Activated CD4-positive, alpha-beta T cell treated with anti-CD3 and anti-CD28 coated beads for 36 hours (primary cell): ENCODE data around the gene CLK4. TPM values are rescaled to one million over a fixed set of nuclear protein-coding genes. Genes with fewer than 3 reads are reported as not detected.

ENCODE experiments used
- ATAC-seq: fragments of 200-7000 bp; cut with Tn5 transposase; one replicate; pipeline ENCODE4 v1.10.0; 2021; ENCODE audit warnings: mild to moderate bottlenecking, moderate library complexity
- CTCF ChIA-PET: fragments of 350-600 bp; sonication (Branson Sonifier 250); formaldehyde crosslinking; loops from one replicate; lab custom pipeline; 2021; ENCODE audit warnings: antibody characterized with exemption; lab: Charles Lee
- POLR2A ChIA-PET: fragments of 350-600 bp; sonication (Branson Sonifier 250); formaldehyde crosslinking; loops from one replicate; lab custom pipeline; 2021; ENCODE audit warnings: antibody characterized with exemption, inconsistent platforms; lab: Charles Lee
- DNase-seq: peaks from one replicate; pipeline ENCODE4 v3.0.0-alpha.2; 2020
- H3K27ac Mint-ChIP-seq: one replicate; pipeline ENCODE4 v1.8.0; 2021; ENCODE audit warnings: mixed read lengths
- H3K27me3 Mint-ChIP-seq: one replicate; pipeline ENCODE4 v1.8.0; 2021; ENCODE audit warnings: mixed read lengths
- H3K36me3 Mint-ChIP-seq: one replicate; pipeline ENCODE4 v1.8.0; 2021; ENCODE audit warnings: low read depth, mixed read lengths
- H3K4me1 Mint-ChIP-seq: one replicate; pipeline ENCODE4 v1.8.0; 2021; ENCODE audit warnings: mixed read lengths
- H3K4me3 Mint-ChIP-seq: one replicate; pipeline ENCODE4 v1.8.0; 2021; ENCODE audit warnings: mild to moderate bottlenecking, moderate library complexity, mixed read lengths
- H3K9me3 Mint-ChIP-seq: one replicate; pipeline ENCODE4 v1.8.0; 2021; ENCODE audit warnings: low read depth, mixed read lengths
- intact Hi-C, 2 experiments: fragments of 100-400 bp; cut with DNase I in 1 of 2; cut with micrococcal nuclease in 1 of 2; formaldehyde crosslinking; loops; one replicate each; pipeline versions ENCODE4 v1.14.2 to v1.15.1; 2022 to 2024; cut with DNase I, micrococcal nuclease
- total RNA-seq, 2 experiments: library from RNA; stranded (reverse); gene quantifications; one replicate each; pipeline ENCODE4 v1.2.3, GENCODE V29; 2021

The CLK4 gene
- total RNA-seq, 2 experiments from 2014 or later, result 21.2 to 22.6 TPM

- no peak overlapping the region for H3K4me3 Mint-ChIP-seq
- DNase-seq (no peak), ATAC-seq (no peak)
- no peaks in the 10 kb centered on the region for H3K36me3 Mint-ChIP-seq
- ChIA-PET CTCF (no interaction called here), POLR2A (no interaction called here)
- H3K4me1 Mint-ChIP-seq, result no peaks in the 10 kb centered on the region
- intact Hi-C loops, result no loop called here
- H3K27me3 Mint-ChIP-seq, result peaks cover 22% of the 10 kb centered on the region
- H3K27ac Mint-ChIP-seq, result no peak overlapping the region
- H3K9me3 Mint-ChIP-seq, result no peaks in the 10 kb centered on the region
Measured at GRCh38 chr5:178564811-178565550, 61.9 kb downstream of the CLK4 start.

- ChIA-PET POLR2A (no interaction called here), CTCF (no interaction called here)
- Mint-ChIP-seq H3K4me1 (no peaks in the 10 kb centered on the region), H3K4me3 (no peak overlapping the region), H3K36me3 (no peaks in the 10 kb centered on the region), H3K27me3 (peaks cover 23% of the 10 kb centered on the region), H3K27ac (no peak overlapping the region), H3K9me3 (no peaks in the 10 kb centered on the region)
- DNase-seq, result no peak
- no peak for ATAC-seq
- intact Hi-C loops, result no loop called here
Measured at GRCh38 chr5:178564397-178564796, 62.5 kb downstream of the CLK4 start.

DNA sequence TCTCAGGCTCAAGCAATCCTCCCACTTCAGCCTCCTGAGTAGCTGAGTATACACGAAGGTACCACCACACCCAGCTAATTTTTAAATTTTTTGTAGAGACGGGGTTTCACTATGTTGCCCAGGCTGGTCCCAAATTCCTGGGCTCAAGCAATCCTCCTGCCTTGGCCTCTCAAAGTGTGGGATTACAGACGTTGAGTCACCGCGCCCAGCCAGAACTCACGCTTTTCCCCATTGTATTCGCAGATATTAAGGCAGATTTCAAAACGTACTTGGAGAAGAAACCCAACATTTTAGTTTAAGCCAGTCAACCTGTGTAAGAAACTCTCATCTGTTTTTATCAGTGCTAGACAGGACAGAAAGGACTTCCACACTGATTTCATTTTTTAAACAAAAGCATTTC, 63.2 kb downstream of the CLK4 start:
- DNase-seq (no peak), ATAC-seq (no peak)
- intact Hi-C loops, result no loop called here
- Mint-ChIP-seq H3K27me3 (peaks cover 24% of the 10 kb centered on the region), H3K27ac (no peak overlapping the region), H3K4me3 (no peak overlapping the region), H3K9me3 (no peaks in the 10 kb centered on the region), H3K4me1 (no peaks in the 10 kb centered on the region), H3K36me3 (no peaks in the 10 kb centered on the region)
- CTCF ChIA-PET, result no interaction called here
- POLR2A ChIA-PET, result interaction anchor here (0.6 kb wide), 1 partner anchor 245 kb away, joined by 4 read pairs; no protein-coding TSS in a partner anchor

- Mint-ChIP-seq H3K4me3 (no peak overlapping the region), H3K27ac (no peak overlapping the region), H3K27me3 (peaks cover 26% of the 10 kb centered on the region), H3K36me3 (no peaks in the 10 kb centered on the region), H3K4me1 (no peaks in the 10 kb centered on the region), H3K9me3 (no peaks in the 10 kb centered on the region)
- DNase-seq (no peak), ATAC-seq (no peak)
- intact Hi-C loops, result no loop called here
- ChIA-PET CTCF (interaction anchor here (0.7 kb wide), 1 partner anchor 71 kb away, joined by 3 read pairs; no protein-coding TSS in a partner anchor), POLR2A (no interaction called here)
Measured at GRCh38 chr5:178561746-178562264, 65.0 kb downstream of the CLK4 start.

GRCh38 chr5:178560911-178561310, 65.9 kb downstream of the CLK4 start:
- Mint-ChIP-seq H3K36me3 (no peaks in the 10 kb centered on the region), H3K9me3 (no peaks in the 10 kb centered on the region), H3K27ac (no peak overlapping the region), H3K27me3 (peaks cover 26% of the 10 kb centered on the region), H3K4me1 (no peaks in the 10 kb centered on the region), H3K4me3 (no peak overlapping the region)
- no peak for ATAC-seq
- POLR2A ChIA-PET, result no interaction called here
- CTCF ChIA-PET, result no interaction called here
- DNase-seq, result no peak
- intact Hi-C loops, result no loop called here

GRCh38 chr5:178557416-178557815, 69.4 kb downstream of the CLK4 start:
- no peaks in the 10 kb centered on the region for H3K4me1 Mint-ChIP-seq

DNA sequence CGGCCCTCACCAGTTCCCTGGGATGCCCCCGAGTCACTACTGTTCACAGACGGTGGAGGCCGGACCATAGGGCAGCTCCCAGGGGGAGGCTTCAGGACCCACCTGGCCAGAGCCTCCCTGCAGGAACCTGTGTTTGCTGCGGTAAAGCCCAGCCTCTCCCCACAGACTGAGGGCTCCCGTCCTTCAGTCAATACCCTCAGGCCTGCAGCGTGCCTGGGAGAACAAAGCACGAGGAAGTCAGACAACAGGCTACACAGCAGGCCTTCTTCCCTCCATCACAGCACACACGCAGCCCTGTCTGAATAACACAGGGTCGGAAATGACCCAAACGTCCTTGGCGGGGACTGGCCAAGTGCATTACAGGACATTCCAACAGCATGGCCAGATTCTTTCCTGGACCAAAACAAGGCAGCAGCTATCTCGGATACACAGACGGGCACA, 71.1 kb downstream of the CLK4 start:
- H3K27me3 Mint-ChIP-seq, result peaks cover 6% of the 10 kb centered on the region
- intact Hi-C loops, result no loop called here
- no peaks in the 10 kb centered on the region for H3K9me3 Mint-ChIP-seq
- H3K36me3 Mint-ChIP-seq, result no peaks in the 10 kb centered on the region
- ChIA-PET POLR2A (no interaction called here), CTCF (interaction anchor here (1.1 kb wide), 1 partner anchor 95 kb away, joined by 3 read pairs; no protein-coding TSS in a partner anchor)
- no peaks in the 10 kb centered on the region for H3K4me1 Mint-ChIP-seq
- no peak for DNase-seq
- H3K27ac Mint-ChIP-seq, result no peak overlapping the region
- ATAC-seq, result no peak
- H3K4me3 Mint-ChIP-seq, result no peak overlapping the region

More at GRCh38 chr5:178557416-178557815, 69.4 kb downstream of the CLK4 start:
- CTCF ChIA-PET, result no interaction called here
- ATAC-seq (no peak), DNase-seq (no peak)
- H3K27ac Mint-ChIP-seq, result no peak overlapping the region
- H3K36me3 Mint-ChIP-seq, result no peaks in the 10 kb centered on the region
- intact Hi-C loops, result no loop called here
- H3K27me3 Mint-ChIP-seq, result peaks cover 9% of the 10 kb centered on the region
- POLR2A ChIA-PET, result no interaction called here
- H3K9me3 Mint-ChIP-seq, result no peaks in the 10 kb centered on the region
- H3K4me3 Mint-ChIP-seq, result no peak overlapping the region

DNA sequence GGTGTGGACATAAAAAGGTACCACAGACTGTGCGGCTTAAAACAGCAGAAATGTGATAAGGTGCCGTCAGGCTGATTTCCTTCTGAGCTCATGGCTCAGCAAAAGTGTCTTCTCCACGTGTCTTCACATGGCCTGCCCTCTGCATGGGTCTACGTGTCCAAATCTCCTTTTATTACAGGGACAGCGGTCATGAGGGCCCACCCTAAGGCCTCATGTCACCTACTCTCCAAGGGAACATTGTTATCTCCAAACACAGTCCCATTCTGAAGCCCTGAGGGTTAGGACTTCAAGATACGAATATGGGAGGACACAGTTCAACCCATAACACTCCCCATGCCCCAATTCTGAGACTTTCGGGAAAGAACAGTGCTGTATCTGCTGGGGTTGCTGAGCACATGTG, 71.8 kb downstream of the CLK4 start:
- CTCF ChIA-PET, result interaction anchor here (1.1 kb wide), 1 partner anchor 94 kb away, joined by 3 read pairs; no protein-coding TSS in a partner anchor
- Mint-ChIP-seq H3K9me3 (no peaks in the 10 kb centered on the region), H3K27ac (no peak overlapping the region), H3K36me3 (no peaks in the 10 kb centered on the region), H3K27me3 (peaks cover 6% of the 10 kb centered on the region), H3K4me3 (no peak overlapping the region), H3K4me1 (no peaks in the 10 kb centered on the region)
- intact Hi-C loops, result no loop called here
- no peak for DNase-seq
- no peak for ATAC-seq
- POLR2A ChIA-PET, result no interaction called here

- ChIA-PET POLR2A (no interaction called here), CTCF (no interaction called here)
- DNase-seq, result no peak
- intact Hi-C loops, result no loop called here
- ATAC-seq, result no peak
- H3K27me3 Mint-ChIP-seq, result peaks cover 4% of the 10 kb centered on the region
- H3K27ac Mint-ChIP-seq, result no peak overlapping the region
- H3K9me3 Mint-ChIP-seq, result no peaks in the 10 kb centered on the region
- no peak overlapping the region for H3K4me3 Mint-ChIP-seq
- no peaks in the 10 kb centered on the region for H3K4me1 Mint-ChIP-seq
- no peaks in the 10 kb centered on the region for H3K36me3 Mint-ChIP-seq
Measured at GRCh38 chr5:178554311-178554710, 72.5 kb downstream of the CLK4 start.

GRCh38 chr5:178553517-178553916, 73.3 kb downstream of the CLK4 start:
- POLR2A ChIA-PET, result no interaction called here
- no peaks in the 10 kb centered on the region for H3K36me3 Mint-ChIP-seq
- no peaks in the 10 kb centered on the region for H3K9me3 Mint-ChIP-seq
- no peak for ATAC-seq
- H3K27me3 Mint-ChIP-seq, result peaks cover 2% of the 10 kb centered on the region
- H3K4me3 Mint-ChIP-seq, result no peak overlapping the region
- CTCF ChIA-PET, result no interaction called here
- H3K27ac Mint-ChIP-seq, result no peak overlapping the region
- H3K4me1 Mint-ChIP-seq, result no peaks in the 10 kb centered on the region
- intact Hi-C loops, result no loop called here
- no peak for DNase-seq
